HL-60 (cell line): ENCODE results near the gene PARP14.

Experiments
- DNase-seq, 2 experiments: peaks; one replicate each; pipeline ENCODE4 v3.0.0-alpha.2; 2010 to 2020; ENCODE audit warnings: low read depth in 1 of 2, low spot score in 1 of 2
- H3K27ac ChIP-seq: fragments of 250-450 bp; sonication (Bioruptor Pico); replicated peaks from 2 replicates; pipeline ENCODE4 v1.5.1; 2020; ENCODE audit warnings: mild to moderate bottlenecking, moderate library complexity
- H3K27me3 ChIP-seq: fragments of 250-450 bp; sonication (Bioruptor Pico); 2 replicates; pipeline ENCODE4 v1.5.1; 2021; ENCODE audit warnings: mild to moderate bottlenecking, moderate library complexity; ENCODE audit not compliant: insufficient read depth, poor library complexity, severe bottlenecking
- H3K4me3 ChIP-seq: replicated peaks from 2 replicates; pipeline ENCODE4 v1.5.1; 2011; ENCODE audit warnings: mild to moderate bottlenecking, control low read depth, low read length; ENCODE audit not compliant: insufficient read depth
- GABPA ChIP-seq: IDR thresholded peaks from 2 replicates; pipeline ENCODE4 v1.6.1; 2012; ENCODE audit warnings: low read depth
- POLR2AphosphoS5 ChIP-seq: IDR thresholded peaks from 2 replicates; pipeline ENCODE4 v1.6.1; 2012; ENCODE audit warnings: low read depth
- SPI1 ChIP-seq: IDR thresholded peaks from 2 replicates; pipeline ENCODE4 v1.6.1; 2012; ENCODE audit warnings: low read depth, mild to moderate bottlenecking, borderline replicate concordance
- long read RNA-seq: library from polyadenylated mRNA; unstranded; transcript quantifications from one replicate; pipeline ENCODE4 v2.0.0, GENCODE V29; 2020
- TF ChIP-seq, protein P1 (sequence below): IDR thresholded peaks from 2 replicates; pipeline ENCODE4 v1.6.1; 2012; ENCODE audit warnings: low read depth; ENCODE audit not compliant: insufficient replicate concordance
- TF ChIP-seq, protein P2 (sequence below): IDR thresholded peaks from one replicate; pipeline ENCODE4 v1.5.1; 2011; ENCODE audit warnings: low read length, control low read depth, inconsistent platforms; ENCODE audit not compliant: insufficient read depth

Gene PARP14, protein sequence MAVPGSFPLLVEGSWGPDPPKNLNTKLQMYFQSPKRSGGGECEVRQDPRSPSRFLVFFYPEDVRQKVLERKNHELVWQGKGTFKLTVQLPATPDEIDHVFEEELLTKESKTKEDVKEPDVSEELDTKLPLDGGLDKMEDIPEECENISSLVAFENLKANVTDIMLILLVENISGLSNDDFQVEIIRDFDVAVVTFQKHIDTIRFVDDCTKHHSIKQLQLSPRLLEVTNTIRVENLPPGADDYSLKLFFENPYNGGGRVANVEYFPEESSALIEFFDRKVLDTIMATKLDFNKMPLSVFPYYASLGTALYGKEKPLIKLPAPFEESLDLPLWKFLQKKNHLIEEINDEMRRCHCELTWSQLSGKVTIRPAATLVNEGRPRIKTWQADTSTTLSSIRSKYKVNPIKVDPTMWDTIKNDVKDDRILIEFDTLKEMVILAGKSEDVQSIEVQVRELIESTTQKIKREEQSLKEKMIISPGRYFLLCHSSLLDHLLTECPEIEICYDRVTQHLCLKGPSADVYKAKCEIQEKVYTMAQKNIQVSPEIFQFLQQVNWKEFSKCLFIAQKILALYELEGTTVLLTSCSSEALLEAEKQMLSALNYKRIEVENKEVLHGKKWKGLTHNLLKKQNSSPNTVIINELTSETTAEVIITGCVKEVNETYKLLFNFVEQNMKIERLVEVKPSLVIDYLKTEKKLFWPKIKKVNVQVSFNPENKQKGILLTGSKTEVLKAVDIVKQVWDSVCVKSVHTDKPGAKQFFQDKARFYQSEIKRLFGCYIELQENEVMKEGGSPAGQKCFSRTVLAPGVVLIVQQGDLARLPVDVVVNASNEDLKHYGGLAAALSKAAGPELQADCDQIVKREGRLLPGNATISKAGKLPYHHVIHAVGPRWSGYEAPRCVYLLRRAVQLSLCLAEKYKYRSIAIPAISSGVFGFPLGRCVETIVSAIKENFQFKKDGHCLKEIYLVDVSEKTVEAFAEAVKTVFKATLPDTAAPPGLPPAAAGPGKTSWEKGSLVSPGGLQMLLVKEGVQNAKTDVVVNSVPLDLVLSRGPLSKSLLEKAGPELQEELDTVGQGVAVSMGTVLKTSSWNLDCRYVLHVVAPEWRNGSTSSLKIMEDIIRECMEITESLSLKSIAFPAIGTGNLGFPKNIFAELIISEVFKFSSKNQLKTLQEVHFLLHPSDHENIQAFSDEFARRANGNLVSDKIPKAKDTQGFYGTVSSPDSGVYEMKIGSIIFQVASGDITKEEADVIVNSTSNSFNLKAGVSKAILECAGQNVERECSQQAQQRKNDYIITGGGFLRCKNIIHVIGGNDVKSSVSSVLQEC (N-terminal part only)
- long read RNA-seq = 0 reads

- Histone ChIP-seq H3K4me3 (peak within 1 kb of the TSS; percentile 93), H3K27me3 (no peaks in the 10 kb centered on the region), H3K27ac (peak within 1 kb of the TSS; percentile 59)
- peak in 1 of 2 experiments; percentile 46 for DNase-seq
- TF ChIP-seq, protein P1, sequence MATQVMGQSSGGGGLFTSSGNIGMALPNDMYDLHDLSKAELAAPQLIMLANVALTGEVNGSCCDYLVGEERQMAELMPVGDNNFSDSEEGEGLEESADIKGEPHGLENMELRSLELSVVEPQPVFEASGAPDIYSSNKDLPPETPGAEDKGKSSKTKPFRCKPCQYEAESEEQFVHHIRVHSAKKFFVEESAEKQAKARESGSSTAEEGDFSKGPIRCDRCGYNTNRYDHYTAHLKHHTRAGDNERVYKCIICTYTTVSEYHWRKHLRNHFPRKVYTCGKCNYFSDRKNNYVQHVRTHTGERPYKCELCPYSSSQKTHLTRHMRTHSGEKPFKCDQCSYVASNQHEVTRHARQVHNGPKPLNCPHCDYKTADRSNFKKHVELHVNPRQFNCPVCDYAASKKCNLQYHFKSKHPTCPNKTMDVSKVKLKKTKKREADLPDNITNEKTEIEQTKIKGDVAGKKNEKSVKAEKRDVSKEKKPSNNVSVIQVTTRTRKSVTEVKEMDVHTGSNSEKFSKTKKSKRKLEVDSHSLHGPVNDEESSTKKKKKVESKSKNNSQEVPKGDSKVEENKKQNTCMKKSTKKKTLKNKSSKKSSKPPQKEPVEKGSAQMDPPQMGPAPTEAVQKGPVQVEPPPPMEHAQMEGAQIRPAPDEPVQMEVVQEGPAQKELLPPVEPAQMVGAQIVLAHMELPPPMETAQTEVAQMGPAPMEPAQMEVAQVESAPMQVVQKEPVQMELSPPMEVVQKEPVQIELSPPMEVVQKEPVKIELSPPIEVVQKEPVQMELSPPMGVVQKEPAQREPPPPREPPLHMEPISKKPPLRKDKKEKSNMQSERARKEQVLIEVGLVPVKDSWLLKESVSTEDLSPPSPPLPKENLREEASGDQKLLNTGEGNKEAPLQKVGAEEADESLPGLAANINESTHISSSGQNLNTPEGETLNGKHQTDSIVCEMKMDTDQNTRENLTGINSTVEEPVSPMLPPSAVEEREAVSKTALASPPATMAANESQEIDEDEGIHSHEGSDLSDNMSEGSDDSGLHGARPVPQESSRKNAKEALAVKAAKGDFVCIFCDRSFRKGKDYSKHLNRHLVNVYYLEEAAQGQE = no peak
- TF ChIP-seq, protein P2, sequence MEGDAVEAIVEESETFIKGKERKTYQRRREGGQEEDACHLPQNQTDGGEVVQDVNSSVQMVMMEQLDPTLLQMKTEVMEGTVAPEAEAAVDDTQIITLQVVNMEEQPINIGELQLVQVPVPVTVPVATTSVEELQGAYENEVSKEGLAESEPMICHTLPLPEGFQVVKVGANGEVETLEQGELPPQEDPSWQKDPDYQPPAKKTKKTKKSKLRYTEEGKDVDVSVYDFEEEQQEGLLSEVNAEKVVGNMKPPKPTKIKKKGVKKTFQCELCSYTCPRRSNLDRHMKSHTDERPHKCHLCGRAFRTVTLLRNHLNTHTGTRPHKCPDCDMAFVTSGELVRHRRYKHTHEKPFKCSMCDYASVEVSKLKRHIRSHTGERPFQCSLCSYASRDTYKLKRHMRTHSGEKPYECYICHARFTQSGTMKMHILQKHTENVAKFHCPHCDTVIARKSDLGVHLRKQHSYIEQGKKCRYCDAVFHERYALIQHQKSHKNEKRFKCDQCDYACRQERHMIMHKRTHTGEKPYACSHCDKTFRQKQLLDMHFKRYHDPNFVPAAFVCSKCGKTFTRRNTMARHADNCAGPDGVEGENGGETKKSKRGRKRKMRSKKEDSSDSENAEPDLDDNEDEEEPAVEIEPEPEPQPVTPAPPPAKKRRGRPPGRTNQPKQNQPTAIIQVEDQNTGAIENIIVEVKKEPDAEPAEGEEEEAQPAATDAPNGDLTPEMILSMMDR = no peak
- TF ChIP-seq GABPA (no peak), SPI1 (no peak), POLR2AphosphoS5 (no peak)
Observed at GRCh38 chr3:122680475-122681283, at the start of gene PARP14. PARP14 (plus strand) TSS chr3:122680839; CDS start chr3:122680884, 45 bp downstream.

GRCh38 chr3:122635789-122636188, 44.9 kb upstream of the PARP14 start:
- DNase-seq = no peak
- H3K27me3 ChIP-seq = no peaks in the 10 kb centered on the region
- H3K4me3 ChIP-seq = no peak overlapping the region
- no peak overlapping the region for H3K27ac ChIP-seq
- TF ChIP-seq, protein P1 = no peak
- TF ChIP-seq, protein P2 = no peak
- TF ChIP-seq SPI1 (no peak), POLR2AphosphoS5 (no peak), GABPA (no peak)

- no peak overlapping the region for H3K4me3 ChIP-seq
- TF ChIP-seq, protein P1 = no peak
- TF ChIP-seq, protein P2 = no peak
- TF ChIP-seq POLR2AphosphoS5 (no peak), GABPA (no peak), SPI1 (no peak)
- H3K27me3 ChIP-seq = no peaks in the 10 kb centered on the region
- DNase-seq = no peak
- H3K27ac ChIP-seq = no peak overlapping the region
Observed at GRCh38 chr3:122636697-122637096, 43.9 kb upstream of the PARP14 start.
